Fibroblast of pulmonary artery (primary cell): ENCODE results near the gene HOXA2.

Experiments
- DNase-seq: peaks from one replicate; pipeline ENCODE4 v3.0.0-alpha.2; 2010; ENCODE audit warnings: low read depth
- H3K4me3 ChIP-seq: replicated peaks from 2 replicates; pipeline ENCODE4 v1.5.1; 2011; ENCODE audit warnings: low read depth, mild to moderate bottlenecking, control low read depth, low read length, moderate library complexity
- CTCF ChIP-seq: IDR thresholded peaks from 2 replicates; pipeline ENCODE4 v1.5.1; 2011; ENCODE audit warnings: mild to moderate bottlenecking, control low read depth, low read length, inconsistent platforms; ENCODE audit errors: missing control alignments

The HOXA2 gene

GRCh38 chr7:27143950-27144780, 41.7 kb upstream of the HOXA2 start:
- H3K4me3 ChIP-seq: no peak overlapping the region

GRCh38 chr7:27143023-27143949, 40.8 kb upstream of the HOXA2 start, which contains the start of gene HOXA5:
HOXA5 (minus strand) TSS chr7:27143681; CDS start chr7:27143607, 74 bp downstream.
- peak; percentile 84 for DNase-seq
- peak within 1 kb of the TSS; percentile 48 for H3K4me3 ChIP-seq
- TF ChIP-seq CTCF: peak; percentile 9

More at GRCh38 chr7:27143950-27144780, 41.7 kb upstream of the HOXA2 start:
- no peak for TF ChIP-seq CTCF
- DNase-seq: no peak

GRCh38 chr7:27142580-27143022, 40.1 kb upstream of the HOXA2 start:
- no peak for TF ChIP-seq CTCF
- no peak for DNase-seq
- H3K4me3 ChIP-seq: peak overlapping the region; percentile 48

GRCh38 chr7:27141923-27142579, 39.6 kb upstream of the HOXA2 start:
- TF ChIP-seq CTCF: no peak
- no peak for DNase-seq
- H3K4me3 ChIP-seq: peak overlapping the region; percentile 48

- peak overlapping the region; percentile 48 for H3K4me3 ChIP-seq
These were observed 38.8 kb upstream of the HOXA2 start for GRCh38 chr7:27141137-27141922.

More at GRCh38 chr7:27141137-27141922, 38.8 kb upstream of the HOXA2 start:
- DNase-seq: no peak
- no peak for TF ChIP-seq CTCF
